HG03469 (cell line): ENCODE results near the gene DUSP9.

ENCODE experiments used
- ATAC-seq: cut with Tn5 transposase; IDR thresholded peaks from one replicate; pipeline ENCODE4 v1.9.1; 2021; ENCODE audit warnings: mild to moderate bottlenecking, moderate library complexity, moderate number of reproducible peaks; ENCODE audit not compliant: unreplicated experiment

Gene DUSP9

GRCh38 chrX:153635788-153636668 is 11.0 kb upstream of the DUSP9 start:
- no peak for ATAC-seq

GRCh38 chrX:153636716-153637115 is 10.3 kb upstream of the DUSP9 start:
- no peak for ATAC-seq

- no peak for ATAC-seq
These were observed 9.6 kb upstream of the DUSP9 start for GRCh38 chrX:153637121-153638040.

- ATAC-seq: no peak
These were observed 9.0 kb upstream of the DUSP9 start for GRCh38 chrX:153638041-153638371.

- no peak for ATAC-seq
These were observed 8.4 kb upstream of the DUSP9 start for GRCh38 chrX:153638436-153639176.

- ATAC-seq: no peak
These were observed 7.6 kb upstream of the DUSP9 start for GRCh38 chrX:153639177-153640044.

- no peak for ATAC-seq
These were observed 6.8 kb upstream of the DUSP9 start for GRCh38 chrX:153640045-153640686.

GRCh38 chrX:153640736-153641575 is 6.0 kb upstream of the DUSP9 start:
- no peak for ATAC-seq

GRCh38 chrX:153641627-153642026 is 5.4 kb upstream of the DUSP9 start:
- no peak for ATAC-seq

- ATAC-seq: no peak
These were observed 4.8 kb upstream of the DUSP9 start for GRCh38 chrX:153642051-153642654.

GRCh38 chrX:153642655-153643430 is 4.2 kb upstream of the DUSP9 start:
- no peak for ATAC-seq

- ATAC-seq: no peak
These were observed 3.3 kb upstream of the DUSP9 start for GRCh38 chrX:153643431-153644351.

GRCh38 chrX:153644356-153645125 is 2.5 kb upstream of the DUSP9 start:
- ATAC-seq: no peak

- ATAC-seq: no peak
These were observed 1.9 kb upstream of the DUSP9 start for GRCh38 chrX:153645151-153645550.

GRCh38 chrX:153645921-153646488 is 998 bp upstream of the DUSP9 start:
- no peak for ATAC-seq
